ENCODE data around the gene ARFGAP1.

DNA sequence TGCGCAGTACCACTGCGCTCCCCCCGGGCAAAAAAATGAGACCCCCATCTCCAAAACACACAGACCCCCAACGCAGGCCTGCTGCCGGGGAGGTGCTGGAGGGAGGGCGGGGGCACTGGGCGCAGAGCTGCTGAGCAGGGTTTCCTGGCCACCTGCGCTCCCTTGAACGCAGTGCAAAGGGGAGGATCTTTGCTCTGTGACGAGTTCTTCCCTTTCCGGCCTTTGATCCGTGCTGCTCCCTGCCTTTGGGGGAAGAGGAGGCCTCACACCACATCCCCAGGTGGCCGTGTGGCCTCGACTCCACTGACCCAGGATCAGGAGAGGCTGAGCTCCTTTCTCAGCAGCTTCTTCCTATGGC is 11.4 kb downstream of the ARFGAP1 start:
- TF ChIP-seq, protein P1, sequence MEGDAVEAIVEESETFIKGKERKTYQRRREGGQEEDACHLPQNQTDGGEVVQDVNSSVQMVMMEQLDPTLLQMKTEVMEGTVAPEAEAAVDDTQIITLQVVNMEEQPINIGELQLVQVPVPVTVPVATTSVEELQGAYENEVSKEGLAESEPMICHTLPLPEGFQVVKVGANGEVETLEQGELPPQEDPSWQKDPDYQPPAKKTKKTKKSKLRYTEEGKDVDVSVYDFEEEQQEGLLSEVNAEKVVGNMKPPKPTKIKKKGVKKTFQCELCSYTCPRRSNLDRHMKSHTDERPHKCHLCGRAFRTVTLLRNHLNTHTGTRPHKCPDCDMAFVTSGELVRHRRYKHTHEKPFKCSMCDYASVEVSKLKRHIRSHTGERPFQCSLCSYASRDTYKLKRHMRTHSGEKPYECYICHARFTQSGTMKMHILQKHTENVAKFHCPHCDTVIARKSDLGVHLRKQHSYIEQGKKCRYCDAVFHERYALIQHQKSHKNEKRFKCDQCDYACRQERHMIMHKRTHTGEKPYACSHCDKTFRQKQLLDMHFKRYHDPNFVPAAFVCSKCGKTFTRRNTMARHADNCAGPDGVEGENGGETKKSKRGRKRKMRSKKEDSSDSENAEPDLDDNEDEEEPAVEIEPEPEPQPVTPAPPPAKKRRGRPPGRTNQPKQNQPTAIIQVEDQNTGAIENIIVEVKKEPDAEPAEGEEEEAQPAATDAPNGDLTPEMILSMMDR (IDR thresholded peaks at IDR 0.05; ENCODE audit: borderline replicate concordance, extremely low read depth, low read length, poor library complexity, severe bottlenecking), result no peak
- TF ChIP-seq EZH2 (IDR thresholded peaks at IDR 0.05; ENCODE audit: borderline replicate concordance, low read depth, low read length, severe bottlenecking), result no peak

Measured in DND-41 (cell line).